Thoracic aorta (tissue), 2 donors: ENCODE measurements around the gene ZNF385D. TPM values are rescaled to one million over a fixed set of nuclear protein-coding genes. Genes with fewer than 3 reads are reported as not detected.

Experiments
- ATAC-seq: fragments of 150-250 bp; one replicate; pipeline ENCODE4 v1.8.0; 2017; ENCODE audit warnings: low read depth; ENCODE audit not compliant: insufficient number of reproducible peaks, low FRiP score
- DNase-seq: peaks from one replicate; pipeline ENCODE4 v3.0.0-alpha.2; 2020; ENCODE audit warnings: low spot score
- H3K27ac ChIP-seq, 2 donors: fragments of 200-600 bp; sonication (generic); 1 replicate in 1 of 2; 2 replicates in 1 of 2; pipeline ENCODE4 v1.5.1; 2016; ENCODE audit warnings: mild to moderate bottlenecking in 2 of 2, moderate library complexity in 2 of 2
- H3K27me3 ChIP-seq: fragments of 200-600 bp; sonication (generic); replicated peaks from 2 replicates; pipeline ENCODE4 v1.6.0; 2016; ENCODE audit warnings: mild to moderate bottlenecking; ENCODE audit not compliant: insufficient read depth
- H3K36me3 ChIP-seq: fragments of 200-600 bp; sonication (generic); one replicate; pipeline ENCODE4 v1.5.1; 2016
- H3K4me1 ChIP-seq, 2 donors: fragments of 200-600 bp; sonication (generic); 1 replicate in 1 of 2; 2 replicates in 1 of 2; pipeline versions ENCODE4 v1.5.1 to v1.6.0; 2016; ENCODE audit warnings: low read depth in 2 of 2, mild to moderate bottlenecking in 1 of 2; ENCODE audit not compliant: control insufficient read depth in 1 of 2
- H3K4me3 ChIP-seq: fragments of 200-600 bp; sonication (generic); 2 replicates; pipeline ENCODE4 v1.5.1; 2016; ENCODE audit warnings: mild to moderate bottlenecking
- H3K9me3 ChIP-seq: fragments of 200-600 bp; sonication (generic); 2 replicates; pipeline ENCODE4 v1.5.1; 2016
- total RNA-seq, 2 donors: library from RNA; depleted of rRNA; stranded (reverse); fragments of >200 nt; gene quantifications; one replicate each; pipeline versions ENCODE4 v1.1.0 to v1.2.3, GENCODE V29; 2016
- TF ChIP-seq, protein P1 (sequence below): fragments of 200-600 bp; sonication (generic); IDR thresholded peaks from one replicate; pipeline ENCODE4 v1.5.1; 2019; ENCODE audit warnings: antibody characterized with exemption

ZNF385D gene
- total RNA-seq, 2 donors from 2014 or later: 15.8 to 81.3 TPM

DNA sequence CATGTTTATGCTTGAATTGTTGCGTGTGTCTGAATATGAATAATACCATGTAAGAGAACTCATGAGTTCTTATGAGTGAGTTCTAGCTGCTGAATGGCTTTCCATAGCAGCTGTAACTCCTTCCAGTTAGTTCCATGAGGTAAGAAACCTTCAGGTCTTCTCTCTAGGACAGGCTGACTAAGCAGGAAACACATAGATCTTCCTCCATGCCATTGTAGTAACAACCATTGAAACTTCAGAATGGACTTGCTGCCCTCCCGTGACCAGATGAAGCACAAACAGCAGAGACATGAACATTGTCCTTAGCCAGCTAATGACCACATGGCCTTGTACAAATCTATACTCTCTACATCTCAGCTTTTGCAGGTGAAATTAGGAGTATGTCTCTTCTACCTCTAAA, 200.0 kb downstream of the ZNF385D start:
- H3K27ac ChIP-seq: no peak overlapping the region
- H3K4me1 ChIP-seq: peaks cover 0 to 7% of the 10 kb centered on the region in 2 donors
- no peaks in the 10 kb centered on the region for H3K36me3 ChIP-seq
- H3K4me3 ChIP-seq: no peak overlapping the region
- ATAC-seq (no peak), DNase-seq (no peak)
- H3K27me3 ChIP-seq: no peaks in the 10 kb centered on the region
- TF ChIP-seq, protein P1, sequence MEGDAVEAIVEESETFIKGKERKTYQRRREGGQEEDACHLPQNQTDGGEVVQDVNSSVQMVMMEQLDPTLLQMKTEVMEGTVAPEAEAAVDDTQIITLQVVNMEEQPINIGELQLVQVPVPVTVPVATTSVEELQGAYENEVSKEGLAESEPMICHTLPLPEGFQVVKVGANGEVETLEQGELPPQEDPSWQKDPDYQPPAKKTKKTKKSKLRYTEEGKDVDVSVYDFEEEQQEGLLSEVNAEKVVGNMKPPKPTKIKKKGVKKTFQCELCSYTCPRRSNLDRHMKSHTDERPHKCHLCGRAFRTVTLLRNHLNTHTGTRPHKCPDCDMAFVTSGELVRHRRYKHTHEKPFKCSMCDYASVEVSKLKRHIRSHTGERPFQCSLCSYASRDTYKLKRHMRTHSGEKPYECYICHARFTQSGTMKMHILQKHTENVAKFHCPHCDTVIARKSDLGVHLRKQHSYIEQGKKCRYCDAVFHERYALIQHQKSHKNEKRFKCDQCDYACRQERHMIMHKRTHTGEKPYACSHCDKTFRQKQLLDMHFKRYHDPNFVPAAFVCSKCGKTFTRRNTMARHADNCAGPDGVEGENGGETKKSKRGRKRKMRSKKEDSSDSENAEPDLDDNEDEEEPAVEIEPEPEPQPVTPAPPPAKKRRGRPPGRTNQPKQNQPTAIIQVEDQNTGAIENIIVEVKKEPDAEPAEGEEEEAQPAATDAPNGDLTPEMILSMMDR: no peak
- H3K9me3 ChIP-seq: no peaks in the 10 kb centered on the region

DNA sequence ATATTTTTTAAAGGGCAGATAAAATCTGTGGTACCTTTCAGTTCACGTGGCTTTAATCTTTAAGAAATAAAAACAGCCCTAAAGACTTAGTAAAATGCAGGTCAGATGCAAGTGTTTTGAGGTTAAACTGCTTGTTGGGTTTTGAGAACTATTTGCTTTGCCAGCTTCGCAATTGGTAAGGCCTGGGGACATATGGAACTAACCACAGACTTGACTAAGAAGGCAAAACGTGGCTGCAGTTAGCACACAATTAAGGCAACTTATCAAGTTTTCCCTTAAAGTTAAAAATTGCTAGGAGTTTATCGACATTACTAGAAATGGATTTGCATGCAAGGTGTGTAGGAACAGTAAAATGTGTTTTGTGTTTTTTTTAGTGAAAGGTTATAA, 206.9 kb downstream of the ZNF385D start:
- Histone ChIP-seq H3K27ac (no peak overlapping the region), H3K36me3 (no peaks in the 10 kb centered on the region), H3K4me1 (peaks cover 3 to 11% of the 10 kb centered on the region in 2 donors), H3K4me3 (no peak overlapping the region), H3K9me3 (no peaks in the 10 kb centered on the region), H3K27me3 (no peaks in the 10 kb centered on the region)
- DNase-seq (no peak), ATAC-seq (no peak)
- TF ChIP-seq, protein P1: no peak

DNA sequence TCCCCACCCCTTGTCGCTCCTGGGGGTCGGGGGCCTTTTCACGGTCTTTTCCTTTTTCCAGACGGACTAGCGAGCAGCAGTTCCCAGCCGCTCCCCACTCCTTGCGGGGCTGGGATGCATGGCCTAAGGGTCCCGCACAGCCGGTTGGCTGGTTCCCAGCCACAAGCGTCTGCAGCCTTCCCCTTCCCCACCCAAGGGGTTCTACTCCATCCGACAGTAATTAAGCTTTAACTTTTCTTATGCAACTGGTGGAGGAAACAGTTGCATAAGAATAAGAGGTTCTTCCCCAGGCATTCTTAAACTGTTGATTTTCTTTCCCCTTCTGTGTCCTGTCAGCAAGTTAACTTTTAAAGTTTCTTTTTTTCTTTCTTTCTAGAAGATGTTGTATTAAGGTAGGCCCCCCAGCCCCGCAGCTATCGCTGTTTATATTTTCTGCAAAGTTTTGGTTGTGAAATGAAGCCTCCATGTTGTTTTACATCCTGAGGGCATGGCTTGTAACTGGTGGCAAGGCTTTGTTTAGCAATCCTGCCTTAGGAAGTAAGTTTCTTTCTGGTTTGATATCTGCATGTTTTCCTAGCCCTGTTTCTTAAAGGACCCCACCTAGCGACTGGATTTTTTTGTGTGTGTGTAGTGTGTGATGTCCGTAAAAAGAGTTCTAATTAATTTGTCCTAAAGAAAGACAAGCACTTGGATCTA, 207.5 kb downstream of the ZNF385D start:
- no peaks in the 10 kb centered on the region for H3K27me3 ChIP-seq
- peaks cover 3 to 11% of the 10 kb centered on the region in 2 donors for H3K4me1 ChIP-seq
- H3K4me3 ChIP-seq: no peak overlapping the region
- DNase-seq (no peak), ATAC-seq (no peak)
- TF ChIP-seq, protein P1: no peak
- H3K9me3 ChIP-seq: no peaks in the 10 kb centered on the region
- H3K36me3 ChIP-seq: no peaks in the 10 kb centered on the region
- no peak overlapping the region for H3K27ac ChIP-seq

DNA sequence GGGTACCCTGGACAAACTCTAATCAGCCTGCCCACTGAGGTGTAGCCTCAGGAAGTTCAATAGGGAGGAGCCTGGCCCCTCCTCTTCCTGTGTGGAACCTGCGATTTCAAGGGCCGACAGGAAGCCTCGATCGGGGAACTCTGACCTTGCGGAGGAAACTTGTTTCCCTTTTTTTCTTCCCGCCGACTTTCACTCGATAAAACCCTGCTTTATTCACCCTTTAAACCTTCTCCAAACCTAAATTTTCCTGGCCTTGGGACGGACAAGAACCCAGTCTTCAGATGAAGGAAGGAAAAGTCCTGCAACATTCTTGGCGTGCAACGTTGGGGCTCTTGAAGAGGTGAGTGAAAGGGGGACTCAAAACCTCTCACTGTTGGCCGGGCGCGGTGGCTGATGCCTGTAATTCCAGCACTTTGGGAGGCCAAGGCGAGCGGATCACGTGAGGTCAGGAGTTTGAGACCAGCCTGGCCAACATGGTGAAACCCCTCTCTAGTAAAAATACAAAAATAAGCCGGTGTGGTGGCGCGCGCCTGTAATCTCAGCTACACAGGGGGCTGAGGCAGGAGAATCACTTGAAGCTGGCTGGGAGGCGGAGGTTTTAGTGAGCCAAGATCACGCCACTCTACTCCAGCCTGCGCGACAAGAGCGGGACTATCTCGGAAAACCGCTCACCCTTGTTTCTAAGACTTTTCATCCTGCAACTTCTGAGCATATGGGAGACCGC, 208.2 kb downstream of the ZNF385D start:
- H3K27ac ChIP-seq: no peak overlapping the region
- H3K27me3 ChIP-seq: no peaks in the 10 kb centered on the region
- no peaks in the 10 kb centered on the region for H3K36me3 ChIP-seq
- DNase-seq: no peak
- H3K9me3 ChIP-seq: no peaks in the 10 kb centered on the region
- TF ChIP-seq, protein P1: no peak
- H3K4me3 ChIP-seq: no peak overlapping the region
- no peak for ATAC-seq
- peaks cover 3 to 11% of the 10 kb centered on the region in 2 donors for H3K4me1 ChIP-seq

DNA sequence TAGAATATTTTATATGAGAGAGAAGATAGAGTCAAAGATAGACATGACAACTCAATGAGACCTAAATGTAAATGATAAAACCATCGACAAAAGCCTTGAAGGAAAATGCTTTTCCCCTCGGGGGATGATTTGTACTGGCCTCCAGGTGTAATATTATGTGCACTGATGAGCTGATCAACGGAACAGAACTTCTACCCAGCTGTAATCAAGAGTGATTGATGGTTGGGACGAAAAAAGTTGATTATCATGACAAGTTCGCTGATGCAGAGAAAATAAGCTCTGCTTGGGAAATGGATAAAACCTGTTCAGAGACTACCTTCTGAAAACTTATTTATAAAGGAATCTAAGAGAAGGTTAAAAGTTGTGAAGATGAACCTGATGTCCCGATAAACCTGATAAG, 210.7 kb downstream of the ZNF385D start:
- Histone ChIP-seq H3K27me3 (no peaks in the 10 kb centered on the region), H3K9me3 (no peaks in the 10 kb centered on the region), H3K4me1 (peaks cover under 1 to 3% of the 10 kb centered on the region in 2 donors), H3K4me3 (no peak overlapping the region), H3K36me3 (no peaks in the 10 kb centered on the region), H3K27ac (no peak overlapping the region)
- ATAC-seq (no peak), DNase-seq (no peak)
- TF ChIP-seq, protein P1: no peak
